BLaER1 treated with 17β-estradiol and CSF1 and Interleukin-3, amounts not matched to agents 10 nM and 100 nM (cell line): Measurements from ENCODE around the gene FDXACB1.

ENCODE experiments used
- H3K27ac ChIP-seq, 11 experiments: shearing (Covaris generic); formaldehyde crosslinking; 2 replicates each; pipeline ENCODE4 v1.8.1; 2022
- H3K27me3 ChIP-seq, 11 experiments: shearing (Covaris generic); formaldehyde crosslinking; 2 replicates each; pipeline ENCODE4 v1.8.1; 2022
- H3K36me3 ChIP-seq, 11 experiments: shearing (Covaris generic); formaldehyde crosslinking; 2 replicates each; pipeline ENCODE4 v1.8.1; 2022
- H3K4me1 ChIP-seq, 10 experiments: shearing (Covaris generic); formaldehyde crosslinking; 2 replicates each; pipeline ENCODE4 v1.8.1; 2022
- H3K4me2 ChIP-seq, 11 experiments: shearing (Covaris generic); formaldehyde crosslinking; 2 replicates each; pipeline ENCODE4 v1.8.1; 2022
- H3K4me3 ChIP-seq, 10 experiments: shearing (Covaris generic); formaldehyde crosslinking; 2 replicates each; pipeline ENCODE4 v1.8.1; 2022
- H3K9ac ChIP-seq, 11 experiments: shearing (Covaris generic); formaldehyde crosslinking; 2 replicates each; pipeline ENCODE4 v1.8.1; 2022
- H3K9me3 ChIP-seq, 11 experiments: shearing (Covaris generic); formaldehyde crosslinking; replicated peaks in 1 of 11; 2 replicates each; pipeline ENCODE4 v1.8.1; 2022
- H4K20me1 ChIP-seq, 11 experiments: shearing (Covaris generic); formaldehyde crosslinking; 2 replicates each; pipeline ENCODE4 v1.8.1; 2022
- Cebpa-rat ChIP-seq, 11 experiments: shearing (Covaris generic); IDR thresholded peaks; 2 replicates each; pipeline ENCODE4 v1.8.1; 2022

FDXACB1 gene

DNA sequence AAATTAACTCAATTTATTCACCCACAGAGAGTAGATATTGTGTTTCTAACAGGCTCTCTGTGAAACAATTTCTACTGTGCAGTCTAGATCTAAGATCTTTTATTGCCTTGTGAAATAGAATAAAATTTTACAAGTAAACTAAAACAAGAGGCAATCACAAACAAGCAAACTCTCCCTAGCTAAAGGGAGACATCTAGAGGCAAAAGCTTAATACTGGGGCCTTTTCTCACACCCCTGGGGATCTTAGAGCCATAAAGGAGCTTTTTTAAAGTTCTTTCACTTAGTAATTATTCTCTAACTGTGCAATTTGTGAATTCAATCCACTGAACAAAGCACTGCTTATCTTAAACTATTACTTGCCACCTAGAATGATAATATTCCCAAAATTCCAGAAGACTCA, 27.3 kb downstream of the FDXACB1 start:
- Histone ChIP-seq H3K4me1 (peaks cover 0 to 7% (median 0%) of the 10 kb centered on the region in 10 experiments; a peak in 2 of 20 replicates), H3K9me3 (no peaks in the 10 kb centered on the region), H4K20me1 (no peaks in the 10 kb centered on the region), H3K27ac (no peak overlapping the region), H3K27me3 (no peaks in the 10 kb centered on the region), H3K4me3 (no peak overlapping the region), H3K4me2 (no peak overlapping the region), H3K9ac (no peak overlapping the region), H3K36me3 (peaks cover 62 to 95% (median 85%) of the 10 kb centered on the region in 11 experiments)
- TF ChIP-seq Cebpa-rat (IDR thresholded peaks at IDR 0.05): no peak

DNA sequence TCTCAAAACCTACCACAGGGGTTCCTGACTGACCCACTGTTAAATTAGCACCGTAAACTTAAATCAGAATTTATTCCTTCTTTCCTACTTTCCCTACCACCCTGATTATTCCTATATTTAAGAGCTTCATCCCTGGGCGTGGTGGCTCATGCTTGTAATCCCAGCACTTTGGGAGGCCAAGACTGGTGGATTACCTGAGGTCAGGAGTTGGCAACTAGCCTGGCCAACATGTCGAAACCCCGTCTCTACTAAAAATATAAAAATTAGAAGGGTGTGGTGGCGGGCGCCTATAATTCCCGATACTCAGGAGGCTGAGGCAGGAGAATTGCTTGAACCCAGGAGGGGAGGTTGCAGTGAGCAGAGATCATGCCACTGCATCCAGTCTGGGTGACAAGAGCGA, 27.9 kb downstream of the FDXACB1 start:
- Histone ChIP-seq H3K4me1 (peaks cover 0 to 13% (median 0%) of the 10 kb centered on the region in 10 experiments; a peak in 6 of 20 replicates), H3K27me3 (no peaks in the 10 kb centered on the region), H3K27ac (no peak overlapping the region), H3K9me3 (no peaks in the 10 kb centered on the region), H3K4me2 (no peak overlapping the region), H3K36me3 (peaks cover 61 to 98% (median 88%) of the 10 kb centered on the region in 11 experiments), H4K20me1 (no peaks in the 10 kb centered on the region), H3K4me3 (no peak overlapping the region), H3K9ac (no peak overlapping the region)
- no peak for TF ChIP-seq Cebpa-rat (IDR thresholded peaks at IDR 0.05)

DNA sequence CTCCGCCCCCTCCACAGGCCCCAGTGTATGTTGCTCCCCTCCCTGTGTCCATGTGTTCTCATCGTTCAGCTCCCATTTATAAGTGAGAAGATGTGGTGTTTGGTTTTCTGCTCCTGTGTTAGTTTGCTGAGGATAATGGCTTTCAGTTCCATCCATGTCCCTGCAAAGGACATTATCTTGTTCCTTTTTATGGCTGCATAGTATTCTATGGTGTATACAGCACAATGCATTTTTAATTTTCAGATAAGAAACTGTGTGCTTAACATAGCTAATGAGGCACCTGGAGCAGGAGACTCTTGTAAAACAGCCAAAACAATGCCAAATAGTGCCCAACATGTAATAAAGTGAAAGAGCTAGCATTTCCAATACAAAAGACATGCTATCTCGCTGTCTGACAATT, 29.3 kb downstream of the FDXACB1 start:
- no peak for TF ChIP-seq Cebpa-rat (IDR thresholded peaks at IDR 0.05)
- no peak overlapping the region for H3K27ac ChIP-seq
- no peaks in the 10 kb centered on the region for H3K9me3 ChIP-seq
- H3K36me3 ChIP-seq: peaks cover 65 to 99% (median 81%) of the 10 kb centered on the region in 11 experiments
- no peaks in the 10 kb centered on the region for H3K27me3 ChIP-seq
- peaks cover 0 to 22% (median 0%) of the 10 kb centered on the region in 10 experiments; a peak in 6 of 20 replicates for H3K4me1 ChIP-seq
- H3K4me2 ChIP-seq: no peak overlapping the region
- H4K20me1 ChIP-seq: no peaks in the 10 kb centered on the region
- H3K4me3 ChIP-seq: no peak overlapping the region
- H3K9ac ChIP-seq: no peak overlapping the region

DNA sequence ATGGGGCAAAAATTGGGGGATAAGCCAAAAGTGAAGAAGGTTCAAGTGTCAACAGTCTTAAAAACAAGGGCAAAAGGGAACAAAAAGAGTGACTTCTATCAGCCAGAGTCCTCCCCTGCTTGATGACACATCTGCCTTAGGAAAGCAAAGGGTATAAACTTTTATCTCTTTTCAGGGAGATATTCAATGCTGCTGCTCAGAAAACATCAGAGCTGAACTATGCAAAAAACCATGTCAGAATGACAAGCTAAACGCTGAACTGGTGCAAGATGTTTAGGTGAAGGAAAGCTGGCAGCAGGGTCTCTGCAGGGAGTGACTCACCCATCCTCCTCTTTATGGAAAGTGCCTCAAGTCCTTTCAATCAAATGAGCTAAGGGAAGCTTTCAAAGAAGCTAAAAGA, 32.3 kb downstream of the FDXACB1 start:
- no peak for TF ChIP-seq Cebpa-rat (IDR thresholded peaks at IDR 0.05)
- Histone ChIP-seq H3K9me3 (no peaks in the 10 kb centered on the region), H3K9ac (no peak overlapping the region), H3K36me3 (peaks cover 64 to 98% (median 76%) of the 10 kb centered on the region in 11 experiments), H3K4me1 (peaks cover 0 to 22% (median 0%) of the 10 kb centered on the region in 10 experiments; a peak in 7 of 20 replicates), H3K27me3 (no peaks in the 10 kb centered on the region), H3K4me3 (no peak overlapping the region), H3K27ac (no peak overlapping the region), H3K4me2 (no peak overlapping the region), H4K20me1 (no peaks in the 10 kb centered on the region; a peak in 1 of 22 replicates)

GRCh38 chr11:111846063-111846462, 32.9 kb downstream of the FDXACB1 start:
- Histone ChIP-seq H3K9me3 (no peaks in the 10 kb centered on the region), H3K27me3 (no peaks in the 10 kb centered on the region), H3K27ac (no peak overlapping the region), H3K4me3 (no peak overlapping the region), H3K4me1 (peaks cover 0 to 22% (median 0%) of the 10 kb centered on the region in 10 experiments; a peak in 7 of 20 replicates), H3K4me2 (0 out of 22 replicates have a peak overlapping the region, but pooled peaks of 1 of the 11 experiments have one; percentile 0), H4K20me1 (no peaks in the 10 kb centered on the region; a peak in 1 of 22 replicates), H3K9ac (no peak overlapping the region), H3K36me3 (peaks cover 60 to 92% (median 72%) of the 10 kb centered on the region in 11 experiments)
- no peak for TF ChIP-seq Cebpa-rat (IDR thresholded peaks at IDR 0.05)

GRCh38 chr11:111845276-111846028, 33.5 kb downstream of the FDXACB1 start:
- peaks cover 54 to 90% (median 70%) of the 10 kb centered on the region in 11 experiments for H3K36me3 ChIP-seq
- no peak overlapping the region for H3K9ac ChIP-seq
- no peaks in the 10 kb centered on the region; a peak in 1 of 22 replicates for H4K20me1 ChIP-seq
- H3K27ac ChIP-seq: no peak overlapping the region
- TF ChIP-seq Cebpa-rat (IDR thresholded peaks at IDR 0.05): 0 out of 22 replicates have a peak, but pooled peaks of 1 of the 11 experiments have one; percentile 7
- no peaks in the 10 kb centered on the region for H3K9me3 ChIP-seq
- peaks cover 0 to 22% (median 0%) of the 10 kb centered on the region in 10 experiments; a peak in 7 of 20 replicates for H3K4me1 ChIP-seq
- H3K4me3 ChIP-seq: no peak overlapping the region
- H3K4me2 ChIP-seq: peak overlapping the region in 1 of 11 experiments; percentile 0; a peak in 1 of 22 replicates
- H3K27me3 ChIP-seq: no peaks in the 10 kb centered on the region

- Histone ChIP-seq H3K4me2 (no peak overlapping the region), H3K4me1 (peaks cover 0 to 22% (median 0%) of the 10 kb centered on the region in 10 experiments; a peak in 7 of 20 replicates), H3K9me3 (no peaks in the 10 kb centered on the region), H3K9ac (no peak overlapping the region), H3K27ac (no peak overlapping the region), H3K4me3 (no peak overlapping the region), H3K36me3 (peaks cover 46 to 89% (median 60%) of the 10 kb centered on the region in 11 experiments), H4K20me1 (no peaks in the 10 kb centered on the region; a peak in 1 of 22 replicates), H3K27me3 (no peaks in the 10 kb centered on the region)
- no peak for TF ChIP-seq Cebpa-rat (IDR thresholded peaks at IDR 0.05)
Observed at GRCh38 chr11:111843661-111844060, 35.3 kb downstream of the FDXACB1 start.

- Histone ChIP-seq H3K4me3 (no peak overlapping the region), H3K27ac (no peak overlapping the region), H3K9ac (no peak overlapping the region), H3K4me2 (no peak overlapping the region), H3K27me3 (no peaks in the 10 kb centered on the region), H3K36me3 (peaks cover 50 to 88% (median 63%) of the 10 kb centered on the region in 11 experiments), H4K20me1 (no peaks in the 10 kb centered on the region; a peak in 1 of 22 replicates), H3K4me1 (peaks cover 0 to 14% (median 0%) of the 10 kb centered on the region in 10 experiments; a peak in 7 of 20 replicates), H3K9me3 (no peaks in the 10 kb centered on the region)
- TF ChIP-seq Cebpa-rat (IDR thresholded peaks at IDR 0.05): no peak
Observed at GRCh38 chr11:111841370-111842053, 37.5 kb downstream of the FDXACB1 start.

DNA sequence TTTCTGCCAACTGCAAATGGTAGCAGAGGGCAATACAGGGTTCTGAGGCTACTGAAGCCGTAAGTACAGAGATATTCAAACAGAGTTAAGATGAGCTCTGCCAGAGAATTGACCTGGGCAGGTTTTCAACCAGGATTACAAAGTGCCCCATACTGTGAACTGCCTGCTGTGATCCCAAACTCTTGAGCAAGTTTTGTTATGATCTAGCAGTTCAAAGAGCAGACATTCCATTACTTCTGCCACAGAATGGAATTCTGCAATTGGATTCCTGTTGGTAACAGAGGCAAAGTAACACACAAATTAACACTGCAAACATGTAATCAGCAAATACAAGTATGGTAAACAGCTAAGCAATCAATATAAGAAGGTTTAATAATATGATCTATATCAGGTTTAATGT, 38.8 kb downstream of the FDXACB1 start:
- no peak overlapping the region for H3K4me2 ChIP-seq
- H3K27me3 ChIP-seq: no peaks in the 10 kb centered on the region
- H3K4me1 ChIP-seq: peaks cover 0 to 7% (median 0%) of the 10 kb centered on the region in 10 experiments; a peak in 5 of 20 replicates
- no peak overlapping the region; a peak in 1 of 22 replicates for H3K9ac ChIP-seq
- no peaks in the 10 kb centered on the region for H3K9me3 ChIP-seq
- peaks cover 61 to 88% (median 72%) of the 10 kb centered on the region in 11 experiments for H3K36me3 ChIP-seq
- no peak overlapping the region for H3K4me3 ChIP-seq
- TF ChIP-seq Cebpa-rat (IDR thresholded peaks at IDR 0.05): no peak
- H3K27ac ChIP-seq: no peak overlapping the region
- no peaks in the 10 kb centered on the region; a peak in 1 of 22 replicates for H4K20me1 ChIP-seq
